Liver (tissue), 9 donors: ENCODE data around the gene KCNE5. TPM values are rescaled to one million over a fixed set of nuclear protein-coding genes. Genes with fewer than 3 reads are reported as not detected.

Experiments
- DNase-seq: peaks from one replicate; pipeline ENCODE4 v3.0.0-alpha.2; 2017; ENCODE audit warnings: low spot score
- H3K27ac ChIP-seq, 2 donors: one replicate each; pipeline ENCODE4 v1.7.0; 2013; ENCODE audit warnings: inconsistent platforms in 2 of 2, low read length in 2 of 2, control low read depth in 1 of 2, low read depth in 1 of 2, mild to moderate bottlenecking in 1 of 2
- H3K27me3 ChIP-seq, 4 donors: one replicate each; pipeline versions ENCODE4 v1.6.1 to v1.7.0; 2013; ENCODE audit warnings: low read length in 3 of 4, inconsistent platforms in 1 of 4, mild to moderate bottlenecking in 1 of 4, moderate library complexity in 1 of 4; ENCODE audit not compliant: control insufficient read depth in 4 of 4, insufficient read depth in 4 of 4
- H3K36me3 ChIP-seq, 4 donors: one replicate each; pipeline versions ENCODE4 v1.6.1 to v1.7.0; 2013; ENCODE audit warnings: low read length in 3 of 4, mild to moderate bottlenecking in 3 of 4, low read depth in 1 of 4, moderate library complexity in 1 of 4; ENCODE audit not compliant: control insufficient read depth in 4 of 4, insufficient read depth in 3 of 4
- H3K4me1 ChIP-seq, 4 donors: one replicate each; pipeline versions ENCODE4 v1.6.1 to v1.7.0; 2013; ENCODE audit warnings: low read length in 3 of 4, mild to moderate bottlenecking in 3 of 4, moderate library complexity in 1 of 4; ENCODE audit not compliant: control insufficient read depth in 4 of 4, insufficient read depth in 4 of 4
- H3K4me3 ChIP-seq, 3 donors: one replicate each; pipeline versions ENCODE4 v1.6.1 to v1.7.0; 2013; ENCODE audit warnings: low read length in 3 of 3, control low read depth in 1 of 3, low read depth in 1 of 3, mild to moderate bottlenecking in 1 of 3
- H3K9ac ChIP-seq, 2 donors: one replicate each; pipeline ENCODE4 v1.7.0; 2013; ENCODE audit warnings: low read length in 2 of 2, mild to moderate bottlenecking in 2 of 2, moderate library complexity in 2 of 2, control low read depth in 1 of 2, low read depth in 1 of 2
- H3K9me3 ChIP-seq, 4 donors: one replicate each; pipeline versions ENCODE4 v1.6.1 to v1.7.0; 2013; ENCODE audit warnings: low read length in 3 of 4; ENCODE audit not compliant: control insufficient read depth in 4 of 4
- ATF3 ChIP-seq: IDR thresholded peaks from 2 replicates; pipeline ENCODE4 v1.6.1; 2016; ENCODE audit warnings: antibody characterized with exemption
- CTCF ChIP-seq: fragments of 150-350 bp; IDR thresholded peaks from 2 replicates; pipeline ENCODE4 v1.5.1; 2017; ENCODE audit warnings: improper control_type of control experiment, low read depth, low read length; ENCODE audit not compliant: missing input control
- EGR1 ChIP-seq, 2 donors: IDR thresholded peaks; 2 replicates each; pipeline ENCODE4 v1.6.1; 2016 to 2018; ENCODE audit warnings: antibody characterized with exemption in 2 of 2, low read depth in 2 of 2
- FOXA1 ChIP-seq: IDR thresholded peaks from 2 replicates; pipeline ENCODE4 v1.6.1; 2016; ENCODE audit warnings: antibody characterized with exemption
- FOXA2 ChIP-seq: IDR thresholded peaks from 2 replicates; pipeline ENCODE4 v1.6.1; 2016; ENCODE audit warnings: antibody characterized with exemption
- GABPA ChIP-seq, 2 donors: IDR thresholded peaks in 1 of 2; conservative IDR thresholded peaks in 1 of 2; 2 replicates each; pipeline ENCODE4 v1.6.1; 2016; ENCODE audit warnings: antibody characterized with exemption in 2 of 2, mild to moderate bottlenecking in 1 of 2, moderate library complexity in 1 of 2
- HNF4A ChIP-seq, 2 donors: conservative IDR thresholded peaks; 2 replicates each; pipeline ENCODE4 v1.6.1; 2016; ENCODE audit warnings: antibody characterized with exemption in 2 of 2, mild to moderate bottlenecking in 2 of 2
- HNF4G ChIP-seq: IDR thresholded peaks from 2 replicates; pipeline ENCODE4 v1.6.1; 2016; ENCODE audit warnings: antibody characterized with exemption
- JUND ChIP-seq, 2 donors: IDR thresholded peaks; 2 replicates each; pipeline ENCODE4 v1.6.1; 2016; ENCODE audit warnings: antibody characterized with exemption in 2 of 2
- MAX ChIP-seq: IDR thresholded peaks from 2 replicates; pipeline ENCODE4 v1.6.1; 2016; ENCODE audit warnings: antibody characterized with exemption
- NR2F2 ChIP-seq: IDR thresholded peaks from 2 replicates; pipeline ENCODE4 v1.6.1; 2016; ENCODE audit warnings: antibody characterized with exemption
- RAD21 ChIP-seq, 2 donors: IDR thresholded peaks; 2 replicates each; pipeline ENCODE4 v1.6.1; 2016; ENCODE audit warnings: antibody characterized with exemption in 2 of 2, mild to moderate bottlenecking in 2 of 2
- RXRA ChIP-seq, 2 donors: IDR thresholded peaks; 2 replicates each; pipeline ENCODE4 v1.6.1; 2017 to 2018; ENCODE audit warnings: antibody characterized with exemption in 2 of 2, mild to moderate bottlenecking in 1 of 2
- SP1 ChIP-seq: IDR thresholded peaks from 2 replicates; pipeline ENCODE4 v1.6.1; 2018; ENCODE audit warnings: antibody characterized with exemption, mild to moderate bottlenecking
- TAF1 ChIP-seq: conservative IDR thresholded peaks from 2 replicates; pipeline ENCODE4 v1.6.1; 2016; ENCODE audit warnings: antibody characterized with exemption, mild to moderate bottlenecking
- YY1 ChIP-seq: IDR thresholded peaks from 2 replicates; pipeline ENCODE4 v1.6.1; 2016; ENCODE audit warnings: antibody characterized with exemption, mild to moderate bottlenecking
- ZBTB33 ChIP-seq: IDR thresholded peaks from 2 replicates; pipeline ENCODE4 v1.6.1; 2016; ENCODE audit warnings: antibody characterized with exemption
- WGBS: extraction: QIAGEN DNeasy Blood & Tissue Kit; methylation state at CpG from one replicate; pipeline ENCODE4 v1.1.7; 2013; 5-methylcytosine and 5-hydroxymethylcytosine counted together
- polyA plus RNA-seq, 2 donors: library from polyadenylated mRNA; stranded (reverse) in 1 of 2; unstranded in 1 of 2; fragments of 200-250 nt in 1 of 2; fragments of >200 nt in 1 of 2; fragmentation: Nextera tagmentation in 1 of 2; extraction: Ambion mirVana in 1 of 2; gene quantifications; one replicate each; pipeline versions ENCODE4 v1.2.1 to v1.2.3, GENCODE V29; 2013 to 2015
- total RNA-seq, 2 donors: library from RNA; depleted of rRNA; stranded (reverse); fragments of >200 nt; gene quantifications; one replicate each; pipeline ENCODE4 v1.2.3, GENCODE V29; 2014
- TF ChIP-seq, protein P1 (sequence below): IDR thresholded peaks from 2 replicates; pipeline ENCODE4 v1.6.1; 2016; ENCODE audit warnings: antibody characterized with exemption, mild to moderate bottlenecking
- donor health status: healthy.
- donor health status: healthy.
- donor health status: healthy.
- donor health status: healthy.
- donor health status: healthy.

Gene KCNE5
- total and polyA plus RNA-seq, 4 donors, result 0.05 to 1.4 (median 0.33) TPM; not detected in 1

- no peak for DNase-seq
- 22% methylated on average over 3 of the region's 3 CpGs for WGBS
These were observed 10.2 kb upstream of the KCNE5 start for GRCh38 chrX:109635146-109635545.

DNA sequence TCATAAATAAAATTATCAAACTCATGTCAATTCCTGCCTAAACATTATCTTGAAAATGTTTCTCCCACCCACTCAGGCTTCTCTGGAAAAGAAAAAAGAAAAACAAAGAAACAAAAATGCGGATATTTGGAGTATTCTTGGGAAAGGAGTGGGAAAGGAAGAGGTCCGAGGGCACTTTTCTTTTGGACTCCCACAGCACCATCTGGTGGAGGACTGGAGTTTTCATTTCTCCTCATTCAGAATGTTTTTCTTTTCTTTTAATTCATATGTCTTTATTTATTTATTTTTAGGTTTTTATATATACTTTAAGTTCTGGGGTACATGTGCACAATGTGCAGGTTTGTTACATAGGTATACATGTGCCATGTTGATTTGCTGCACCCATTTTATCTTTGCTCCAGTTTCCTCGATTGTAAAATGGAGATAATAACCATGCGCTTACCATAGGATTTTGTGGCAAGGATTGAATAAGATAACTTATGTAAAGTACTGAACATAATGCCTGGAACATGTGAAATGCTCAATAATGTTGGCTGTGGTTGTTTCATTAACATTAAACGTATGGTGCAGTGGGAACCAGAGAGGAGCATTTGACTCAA, 8.0 kb upstream of the KCNE5 start:
- H3K27ac ChIP-seq, result no peak overlapping the region
- DNase-seq, result no peak
- H3K9me3 ChIP-seq, result no peaks in the 10 kb centered on the region
- TF ChIP-seq CTCF, result peak; percentile 48
- no peak for TF ChIP-seq EGR1 (IDR thresholded peaks at IDR 0.05; ENCODE audit: low read depth in 2 of 2)
- TF ChIP-seq, protein P1, sequence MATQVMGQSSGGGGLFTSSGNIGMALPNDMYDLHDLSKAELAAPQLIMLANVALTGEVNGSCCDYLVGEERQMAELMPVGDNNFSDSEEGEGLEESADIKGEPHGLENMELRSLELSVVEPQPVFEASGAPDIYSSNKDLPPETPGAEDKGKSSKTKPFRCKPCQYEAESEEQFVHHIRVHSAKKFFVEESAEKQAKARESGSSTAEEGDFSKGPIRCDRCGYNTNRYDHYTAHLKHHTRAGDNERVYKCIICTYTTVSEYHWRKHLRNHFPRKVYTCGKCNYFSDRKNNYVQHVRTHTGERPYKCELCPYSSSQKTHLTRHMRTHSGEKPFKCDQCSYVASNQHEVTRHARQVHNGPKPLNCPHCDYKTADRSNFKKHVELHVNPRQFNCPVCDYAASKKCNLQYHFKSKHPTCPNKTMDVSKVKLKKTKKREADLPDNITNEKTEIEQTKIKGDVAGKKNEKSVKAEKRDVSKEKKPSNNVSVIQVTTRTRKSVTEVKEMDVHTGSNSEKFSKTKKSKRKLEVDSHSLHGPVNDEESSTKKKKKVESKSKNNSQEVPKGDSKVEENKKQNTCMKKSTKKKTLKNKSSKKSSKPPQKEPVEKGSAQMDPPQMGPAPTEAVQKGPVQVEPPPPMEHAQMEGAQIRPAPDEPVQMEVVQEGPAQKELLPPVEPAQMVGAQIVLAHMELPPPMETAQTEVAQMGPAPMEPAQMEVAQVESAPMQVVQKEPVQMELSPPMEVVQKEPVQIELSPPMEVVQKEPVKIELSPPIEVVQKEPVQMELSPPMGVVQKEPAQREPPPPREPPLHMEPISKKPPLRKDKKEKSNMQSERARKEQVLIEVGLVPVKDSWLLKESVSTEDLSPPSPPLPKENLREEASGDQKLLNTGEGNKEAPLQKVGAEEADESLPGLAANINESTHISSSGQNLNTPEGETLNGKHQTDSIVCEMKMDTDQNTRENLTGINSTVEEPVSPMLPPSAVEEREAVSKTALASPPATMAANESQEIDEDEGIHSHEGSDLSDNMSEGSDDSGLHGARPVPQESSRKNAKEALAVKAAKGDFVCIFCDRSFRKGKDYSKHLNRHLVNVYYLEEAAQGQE, result no peak
- TF ChIP-seq MAX, result no peak
- TF ChIP-seq FOXA1, result no peak
- no peak for TF ChIP-seq YY1
- TF ChIP-seq HNF4G, result no peak
- TF ChIP-seq HNF4A (conservative IDR thresholded peaks at IDR 0.05), result no peak
- TF ChIP-seq TAF1, result no peak
- no peak for TF ChIP-seq RXRA (IDR thresholded peaks at IDR 0.05)
- peak; percentile 68 to 78 for TF ChIP-seq RAD21 (IDR thresholded peaks at IDR 0.05)
- no peak for TF ChIP-seq ATF3
- TF ChIP-seq JUND (IDR thresholded peaks at IDR 0.05), result no peak
- TF ChIP-seq SP1, result no peak
- no peak for TF ChIP-seq GABPA (IDR thresholded peaks at IDR 0.05 in 1 of 2, conservative IDR thresholded peaks at IDR 0.05 in 1 of 2)
- no peak for TF ChIP-seq FOXA2
- no peak for TF ChIP-seq NR2F2
- no peak for TF ChIP-seq ZBTB33
- 48% methylated on average over 5 of the region's 5 CpGs for WGBS
- H3K27me3 ChIP-seq, result peaks cover 0 to 6% (median 0%) of the 10 kb centered on the region in 4 donors
- no peak overlapping the region for H3K9ac ChIP-seq
- no peaks in the 10 kb centered on the region for H3K4me1 ChIP-seq
- no peaks in the 10 kb centered on the region for H3K36me3 ChIP-seq
- no peak overlapping the region for H3K4me3 ChIP-seq

More at GRCh38 chrX:109635146-109635545, 10.2 kb upstream of the KCNE5 start:
- no peaks in the 10 kb centered on the region for H3K27me3 ChIP-seq
- no peaks in the 10 kb centered on the region for H3K9me3 ChIP-seq
- H3K4me1 ChIP-seq, result no peaks in the 10 kb centered on the region
- H3K9ac ChIP-seq, result no peak overlapping the region
- H3K36me3 ChIP-seq, result no peaks in the 10 kb centered on the region
- no peak overlapping the region for H3K27ac ChIP-seq
- H3K4me3 ChIP-seq, result no peak overlapping the region
- TF ChIP-seq RAD21 (IDR thresholded peaks at IDR 0.05) (peak; percentile 50 to 73), FOXA1 (no peak), CTCF (peak; percentile 38), RXRA (IDR thresholded peaks at IDR 0.05) (no peak)
